Measurements from ENCODE around the gene SEC61B.

SEC61B gene

DNA sequence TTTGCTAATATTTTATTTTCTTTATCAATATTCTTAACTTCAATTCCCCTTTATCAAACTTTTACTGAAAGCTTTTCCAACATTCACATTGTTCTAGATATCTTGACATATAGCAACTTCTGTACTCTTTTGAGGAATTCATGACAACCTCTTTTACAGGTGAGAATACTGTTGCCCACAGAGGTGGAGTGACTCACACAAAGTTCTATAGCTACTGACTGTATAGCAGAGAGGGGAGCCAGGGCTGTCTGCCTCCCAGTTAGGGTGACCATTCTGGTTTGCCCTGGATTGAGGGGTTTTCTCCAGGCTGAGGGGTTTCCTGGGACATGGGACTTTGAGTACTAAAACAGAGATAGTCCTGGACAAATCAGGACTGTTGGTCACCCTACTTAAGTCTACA, 16.2 kb downstream of the SEC61B start:
- DNase-seq = no peak

DNA sequence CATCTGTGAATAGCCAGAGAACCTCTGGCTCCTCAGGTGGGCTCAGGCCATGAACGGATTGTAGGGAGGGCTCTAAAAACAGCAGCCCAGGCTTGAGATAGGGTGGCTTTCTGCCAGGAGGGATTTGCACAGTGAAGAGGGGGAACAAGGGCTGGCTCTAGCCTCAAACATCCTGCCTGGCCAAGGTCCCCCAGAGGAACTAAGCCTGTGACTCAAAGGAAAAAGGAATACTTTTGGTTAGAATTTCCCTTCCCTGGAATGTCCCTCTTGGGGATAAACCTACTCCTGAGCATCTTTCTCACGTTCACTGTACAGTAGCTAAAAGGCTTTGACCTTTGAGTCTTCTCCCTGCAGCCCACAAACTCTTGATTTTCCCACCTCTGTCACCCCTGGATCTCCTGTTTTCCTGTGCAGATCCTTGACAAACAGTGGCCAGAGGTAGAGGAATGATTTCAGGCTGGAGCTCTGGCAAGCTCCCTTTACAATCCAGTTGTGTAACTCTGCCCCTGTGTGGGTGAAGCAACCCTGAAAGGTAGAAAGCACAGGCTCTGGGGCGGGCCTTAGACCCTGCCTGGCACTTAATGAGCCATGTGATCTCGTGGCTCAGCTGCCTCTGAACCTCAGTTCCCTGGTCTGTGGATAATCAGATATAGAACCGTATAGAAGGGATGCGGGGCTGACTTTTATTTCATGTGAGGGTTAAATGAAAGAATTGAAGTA, 17.4 kb downstream of the SEC61B start:
- no peak for DNase-seq

GRCh38 chr9:99241106-99241505, 19.0 kb downstream of the SEC61B start:
- no peak for DNase-seq

GRCh38 chr9:99244344-99245260, 22.5 kb downstream of the SEC61B start:
- DNase-seq = no peak

GRCh38 chr9:99249619-99250018, 27.5 kb downstream of the SEC61B start:
- DNase-seq = no peak

- DNase-seq = no peak
Observed at GRCh38 chr9:99251157-99251556, 29.1 kb downstream of the SEC61B start.

DNA sequence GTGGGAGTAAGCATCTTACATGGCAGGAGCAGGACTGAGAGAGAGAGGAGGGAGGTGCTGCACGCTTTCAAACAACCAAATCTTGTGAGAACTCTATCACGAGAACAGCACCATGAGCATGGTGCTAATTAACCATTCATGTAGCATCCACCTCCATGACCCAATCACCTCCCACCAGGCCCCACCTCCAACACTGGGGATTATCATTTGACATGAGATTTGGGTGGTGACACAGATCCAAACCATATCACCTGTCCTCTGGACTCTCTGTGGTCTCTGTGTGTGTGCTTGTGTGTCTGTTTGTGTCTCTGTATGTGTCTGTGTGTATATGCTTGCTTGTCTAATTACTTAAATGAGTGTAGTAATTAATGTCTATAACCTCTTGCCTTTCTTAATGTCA, 31.1 kb downstream of the SEC61B start:
- no peak for DNase-seq

DNA sequence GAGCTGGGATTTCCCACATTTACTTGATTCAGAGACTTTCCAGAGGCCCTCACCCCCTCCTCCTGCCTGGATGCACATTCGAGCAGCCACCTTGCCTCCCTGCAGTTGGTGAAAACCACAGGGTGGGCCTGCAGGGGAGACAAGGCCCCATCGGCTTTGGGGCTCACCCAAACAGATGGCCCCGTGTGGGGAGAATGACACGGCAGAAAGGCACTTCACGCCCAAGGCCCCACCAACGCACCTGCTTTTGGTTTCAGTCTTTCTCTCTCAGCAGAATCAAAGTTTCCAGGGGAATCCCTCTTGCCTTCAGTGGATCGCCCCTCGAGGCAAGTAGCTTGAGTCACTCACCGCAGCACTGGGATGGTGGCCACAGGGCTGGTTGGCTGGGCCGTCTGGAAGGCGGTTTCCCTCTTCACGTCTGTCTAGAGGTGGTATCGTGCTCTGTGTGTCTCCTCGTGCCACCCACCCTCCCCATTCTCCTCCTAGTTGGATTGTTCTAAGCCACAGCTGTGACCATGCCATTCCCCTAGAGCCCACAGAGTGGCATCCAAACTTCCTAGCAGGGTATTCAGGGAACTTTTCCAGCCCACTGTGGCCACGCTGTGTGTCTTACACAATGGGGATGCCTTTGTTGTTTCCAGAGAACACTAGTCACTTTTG, 31.8 kb downstream of the SEC61B start:
- DNase-seq = peak in 6 of 14 donors; percentile 9 to 32 (median 12)

GRCh38 chr9:99255651-99256050, 33.6 kb downstream of the SEC61B start:
- peak in 1 of 14 donors; percentile 57 for DNase-seq

- DNase-seq = peak in 1 of 14 donors; percentile 40
Observed at GRCh38 chr9:99257723-99258389, 35.8 kb downstream of the SEC61B start.

DNA sequence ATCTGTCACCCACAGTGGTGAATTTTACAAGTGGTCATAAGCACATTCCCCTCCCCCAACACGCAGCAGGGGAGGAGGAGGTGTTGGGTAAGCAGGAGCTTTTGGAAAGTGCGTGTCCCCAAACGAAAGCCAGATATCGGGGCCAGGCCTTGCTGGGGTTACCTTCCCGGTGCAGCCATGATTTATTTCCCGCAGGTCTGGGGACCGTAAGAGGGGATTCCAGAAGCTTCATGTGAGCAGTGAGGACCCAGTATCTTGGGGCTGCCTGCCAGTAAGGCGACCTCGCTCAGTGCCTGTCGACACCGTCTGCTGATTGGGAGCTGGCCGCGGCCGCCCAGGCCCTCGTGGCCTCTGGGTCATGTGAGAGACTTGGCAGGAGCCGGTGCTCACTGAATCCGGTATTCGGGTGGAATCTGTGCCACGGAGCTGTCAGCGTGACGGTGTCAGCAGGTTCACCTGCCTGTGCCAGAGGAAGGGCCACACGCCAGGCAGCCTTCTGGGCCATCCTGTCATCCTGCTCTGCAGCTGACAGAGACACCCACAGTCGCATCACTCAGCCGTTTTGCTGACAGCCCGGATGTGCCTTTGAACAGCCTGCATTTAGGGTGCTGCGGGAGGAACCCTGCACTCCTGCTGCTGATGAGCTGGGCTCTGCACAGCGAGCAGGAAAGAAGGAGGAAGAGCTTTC, 37.3 kb downstream of the SEC61B start:
- DNase-seq = peak; percentile 33 to 98 (median 86)

GRCh38 chr9:99261923-99262322, 39.8 kb downstream of the SEC61B start:
- no peak for DNase-seq

- no peak for DNase-seq
Observed at GRCh38 chr9:99262949-99263418, 40.9 kb downstream of the SEC61B start.

- DNase-seq = no peak
Observed at GRCh38 chr9:99264070-99264680, 42.1 kb downstream of the SEC61B start.

DNA sequence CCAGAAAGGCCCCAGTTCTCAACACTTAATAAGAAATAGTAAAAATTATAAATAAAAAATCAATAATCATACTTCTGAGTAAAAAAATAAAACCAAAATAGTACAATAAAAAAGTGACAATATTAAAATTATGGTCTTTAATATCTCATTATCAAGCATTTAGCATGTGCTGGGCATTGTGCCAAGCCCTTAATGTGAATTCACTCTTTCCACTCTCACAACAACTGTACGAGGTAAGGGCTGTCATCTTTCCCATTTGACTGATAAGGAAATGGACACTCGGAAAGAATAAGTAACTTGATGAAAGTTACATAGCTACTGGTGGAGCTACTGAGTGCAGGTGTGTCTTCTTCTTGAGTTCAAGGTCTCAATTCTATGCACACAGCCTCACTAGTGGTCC, 43.6 kb downstream of the SEC61B start:
- no peak for DNase-seq

DNA sequence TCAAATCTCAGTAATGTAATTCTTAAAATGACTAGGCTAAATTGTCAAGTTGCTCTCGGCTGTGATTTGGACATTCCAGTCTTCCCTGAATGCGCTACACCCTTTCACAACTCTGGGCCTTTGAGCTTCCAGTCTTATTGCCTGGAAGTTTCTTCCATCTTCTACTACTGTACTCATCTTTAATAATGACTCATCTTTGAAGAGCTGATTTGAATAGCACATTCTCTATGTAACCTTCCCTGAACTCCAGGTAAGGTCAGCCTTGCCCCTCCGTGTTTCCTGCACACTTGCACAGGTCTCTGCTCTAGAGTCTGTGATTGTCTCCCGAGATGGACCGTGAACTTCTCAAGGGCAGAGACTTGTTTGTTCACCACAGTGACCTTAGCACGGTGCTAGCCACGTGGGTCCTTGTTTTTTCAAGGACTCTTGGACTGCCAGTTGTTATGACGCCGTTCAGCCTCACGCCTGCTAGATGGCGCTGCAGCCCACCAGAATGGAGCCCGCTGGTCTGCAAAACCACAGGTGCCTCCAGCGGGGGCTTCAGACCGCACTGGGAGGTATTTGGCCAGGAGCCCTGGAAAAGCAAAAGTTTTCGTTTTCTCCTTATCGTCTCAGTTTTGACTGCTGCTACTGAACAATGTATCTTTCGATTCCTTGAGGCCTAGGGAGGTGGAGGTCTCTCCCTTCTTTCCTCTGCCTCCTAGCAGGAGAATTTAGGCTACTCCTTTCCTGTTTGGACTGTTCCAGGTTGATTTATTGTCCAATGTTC, 44.4 kb downstream of the SEC61B start:
- peak in 11 of 14 donors; percentile 21 to 68 (median 49) for DNase-seq

- DNase-seq = no peak
Observed at GRCh38 chr9:99269416-99269815, 47.3 kb downstream of the SEC61B start.

GRCh38 chr9:99270491-99270890, 48.4 kb downstream of the SEC61B start:
- no peak for DNase-seq

DNA sequence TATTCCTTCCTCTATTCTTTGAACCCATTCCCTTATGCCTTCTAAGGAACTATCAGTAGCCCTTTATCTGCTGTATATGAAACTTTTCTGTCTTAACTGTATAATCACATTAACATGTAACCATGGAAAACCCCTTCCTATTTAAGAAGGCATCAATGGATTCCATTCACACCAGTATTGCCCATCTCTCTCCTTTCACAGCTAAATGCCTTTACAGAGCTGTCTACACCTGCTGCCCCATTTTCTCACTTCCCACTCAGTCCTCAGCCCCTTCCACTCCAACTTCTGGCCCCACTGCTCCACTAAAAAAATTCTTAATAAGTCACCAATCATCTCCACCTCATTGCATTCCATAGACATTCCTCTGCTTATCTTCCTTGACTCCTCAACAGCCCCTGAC, 50.8 kb downstream of the SEC61B start:
- no peak for DNase-seq

- no peak for DNase-seq
Observed at GRCh38 chr9:99274016-99274415, 51.9 kb downstream of the SEC61B start.

DNA sequence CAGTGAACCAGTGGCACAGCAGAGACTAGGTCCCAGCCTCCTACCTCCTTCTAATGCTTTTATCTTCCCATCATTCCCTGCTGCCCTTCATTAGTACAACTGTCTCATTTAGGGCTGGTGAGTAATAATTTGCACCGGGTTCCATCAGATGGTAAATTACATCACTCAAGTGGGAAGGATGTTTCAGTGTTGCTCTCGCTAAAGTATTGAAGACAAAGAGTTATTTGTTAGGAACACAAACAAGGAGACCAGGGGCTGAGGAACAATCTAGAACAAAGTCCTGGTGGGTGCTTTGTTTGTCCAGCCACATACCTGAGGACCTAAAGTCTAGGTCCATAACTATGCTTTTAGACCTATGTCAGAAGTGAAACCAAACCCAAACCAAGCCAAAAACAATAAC, 52.4 kb downstream of the SEC61B start:
- DNase-seq = no peak
